Keratinocyte (primary cell): ENCODE measurements around the gene LAIR2.

Source experiments
- EZH2 ChIP-seq: IDR thresholded peaks from one replicate; pipeline ENCODE4 v1.6.1; 2012; ENCODE audit warnings: inconsistent platforms, mild to moderate bottlenecking, low read length, moderate library complexity
- TF ChIP-seq, protein P1 (sequence below), 3 experiments: IDR thresholded peaks in 1 of 3; conservative IDR thresholded peaks in 1 of 3; optimal IDR thresholded peaks in 1 of 3; 2 replicates in 2 of 3; 3 replicates in 1 of 3; pipeline versions ENCODE3 to v1.5.1; 2011; ENCODE audit warnings: low read length in 3 of 3, mild to moderate bottlenecking in 3 of 3, moderate library complexity in 2 of 3, control low read depth in 1 of 3, inconsistent platforms in 1 of 3; ENCODE audit not compliant: insufficient read depth in 2 of 3; ENCODE audit errors: extremely low read depth in 1 of 3

- TF ChIP-seq, protein P1, sequence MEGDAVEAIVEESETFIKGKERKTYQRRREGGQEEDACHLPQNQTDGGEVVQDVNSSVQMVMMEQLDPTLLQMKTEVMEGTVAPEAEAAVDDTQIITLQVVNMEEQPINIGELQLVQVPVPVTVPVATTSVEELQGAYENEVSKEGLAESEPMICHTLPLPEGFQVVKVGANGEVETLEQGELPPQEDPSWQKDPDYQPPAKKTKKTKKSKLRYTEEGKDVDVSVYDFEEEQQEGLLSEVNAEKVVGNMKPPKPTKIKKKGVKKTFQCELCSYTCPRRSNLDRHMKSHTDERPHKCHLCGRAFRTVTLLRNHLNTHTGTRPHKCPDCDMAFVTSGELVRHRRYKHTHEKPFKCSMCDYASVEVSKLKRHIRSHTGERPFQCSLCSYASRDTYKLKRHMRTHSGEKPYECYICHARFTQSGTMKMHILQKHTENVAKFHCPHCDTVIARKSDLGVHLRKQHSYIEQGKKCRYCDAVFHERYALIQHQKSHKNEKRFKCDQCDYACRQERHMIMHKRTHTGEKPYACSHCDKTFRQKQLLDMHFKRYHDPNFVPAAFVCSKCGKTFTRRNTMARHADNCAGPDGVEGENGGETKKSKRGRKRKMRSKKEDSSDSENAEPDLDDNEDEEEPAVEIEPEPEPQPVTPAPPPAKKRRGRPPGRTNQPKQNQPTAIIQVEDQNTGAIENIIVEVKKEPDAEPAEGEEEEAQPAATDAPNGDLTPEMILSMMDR (optimal IDR thresholded peaks at IDR 0.05 in 1 of 3, IDR thresholded peaks at IDR 0.05 in 1 of 3, conservative IDR thresholded peaks at IDR 0.05 in 1 of 3; ENCODE audit: extremely low read depth in 1 of 3, insufficient read depth in 2 of 3, low read length in 3 of 3): no peak
- no peak for TF ChIP-seq EZH2
Measured at GRCh38 chr19:54534156-54534555, 31.5 kb downstream of the LAIR2 start.
